A549 (cell line): ENCODE measurements around the gene EPHB4. TPM values are rescaled to one million over a fixed set of nuclear protein-coding genes. Genes with fewer than 3 reads are reported as not detected.

Source experiments
- ATAC-seq, 2 experiments: fragments of 200-7000 bp in 1 of 2; fragments of >200 bp in 1 of 2; cut with Nextera tagmentation in 1 of 2; cut with Tn5 transposase in 1 of 2; 3 replicates each; pipeline versions ENCODE4 v1.8.0 to v1.9.1; 2018 to 2020; ENCODE audit warnings: mild to moderate bottlenecking in 1 of 2, moderate library complexity in 1 of 2
- CTCF ChIA-PET: fragments of 300-600 bp; sonication (Branson Sonifier 250); formaldehyde crosslinking; extraction: SDS; loops from one replicate; lab custom pipeline; 2021; ENCODE audit warnings: antibody characterized with exemption, inconsistent platforms; lab: Yijun Ruan, JAX
- POLR2A ChIA-PET: fragments of 350-600 bp; formaldehyde crosslinking; extraction: SDS; loops from one replicate; lab custom pipeline; 2021; ENCODE audit warnings: antibody characterized with exemption, inconsistent platforms; lab: Yijun Ruan, JAX
- DNase-seq, 2 experiments: peaks; one replicate each; pipeline versions ENCODE4 v3.0.0 to v3.0.0-alpha.2; 2011 to 2016; ENCODE audit warnings: low read depth in 1 of 2, low spot score in 1 of 2
- FAIRE-seq: peaks from 2 replicates; lab custom pipeline; 2011; peaks lifted over from hg19 to GRCh38; lab: Jason Lieb, UNC
- H3K27ac ChIP-seq, 2 experiments: fragments of >200 bp; sonication (Bioruptor Twin); formaldehyde crosslinking; 3 replicates each; pipeline ENCODE4 v1.5.1; 2016 to 2017
- H3K4me1 ChIP-seq: fragments of >200 bp; sonication (Bioruptor Twin); formaldehyde crosslinking; 3 replicates; pipeline ENCODE4 v1.6.1; 2016
- H3K4me2 ChIP-seq: fragments of >200 bp; sonication (Bioruptor Twin); formaldehyde crosslinking; 3 replicates; pipeline ENCODE4 v1.6.1; 2016
- H3K4me3 ChIP-seq: fragments of >200 bp; sonication (Bioruptor Twin); formaldehyde crosslinking; 3 replicates; pipeline ENCODE4 v1.5.1; 2016
- H3K9me3 ChIP-seq: fragments of >200 bp; sonication (Bioruptor Twin); formaldehyde crosslinking; 3 replicates; pipeline ENCODE4 v1.6.1; 2016
- CHD4 ChIP-seq: fragments of 200-600 bp; sonication (generic); IDR thresholded peaks from 2 replicates; pipeline ENCODE4 v1.6.1; 2016; ENCODE audit warnings: antibody characterized with exemption, mild to moderate bottlenecking, borderline replicate concordance
- EP300 ChIP-seq, 2 experiments: fragments of >200 bp; sonication (Bioruptor Twin); formaldehyde crosslinking; IDR thresholded peaks; 2 replicates in 1 of 2; 3 replicates in 1 of 2; pipeline ENCODE4 v1.6.1; 2016 to 2017
- ESRRA ChIP-seq: fragments of 150-350 bp; IDR thresholded peaks from 2 replicates; pipeline ENCODE4 v1.6.1; 2014; ENCODE audit warnings: mild to moderate bottlenecking, low read length, borderline replicate concordance
- FOSL2 ChIP-seq, 2 experiments: fragments of 450-650 bp in 1 of 2; fragments of >200 bp in 1 of 2; sonication (Bioruptor Twin) in 1 of 2; formaldehyde crosslinking; IDR thresholded peaks; 2 replicates each; pipeline versions ENCODE4 v1.5.0 to v1.6.1; 2016 to 2020; ENCODE audit warnings: mild to moderate bottlenecking in 1 of 2, moderate library complexity in 1 of 2
- FOXS1 ChIP-seq: fragments of 250-450 bp; sonication (Bioruptor Pico); IDR thresholded peaks from 2 replicates; pipeline ENCODE4 v1.5.0; 2020; ENCODE audit warnings: mild to moderate bottlenecking, moderate library complexity
- HDAC2 ChIP-seq: fragments of 200-600 bp; sonication (generic); IDR thresholded peaks from 2 replicates; pipeline ENCODE4 v1.6.1; 2016
- HEYL ChIP-seq: fragments of 250-450 bp; sonication (Bioruptor Pico); IDR thresholded peaks from 2 replicates; pipeline ENCODE4 v1.8.0; 2021; ENCODE audit warnings: mild to moderate bottlenecking, moderate library complexity
- HOXA7 ChIP-seq: fragments of 250-450 bp; sonication (Bioruptor Pico); IDR thresholded peaks from 2 replicates; pipeline ENCODE4 v1.5.0; 2020; ENCODE audit warnings: mild to moderate bottlenecking, moderate library complexity
- HOXB13 ChIP-seq: fragments of 250-450 bp; sonication (Bioruptor Pico); IDR thresholded peaks from 2 replicates; pipeline ENCODE4 v1.5.0; 2020; ENCODE audit warnings: low read depth, mild to moderate bottlenecking, moderate library complexity
- JUN ChIP-seq, 2 experiments: fragments of >200 bp; sonication (Bioruptor Twin); formaldehyde crosslinking; IDR thresholded peaks; 2 replicates in 1 of 2; 3 replicates in 1 of 2; pipeline ENCODE4 v1.6.1; 2016 to 2017
- JUNB ChIP-seq: fragments of >200 bp; sonication (Bioruptor Twin); formaldehyde crosslinking; IDR thresholded peaks from 2 replicates; pipeline ENCODE4 v1.6.1; 2016
- KDM5A ChIP-seq: fragments of 200-600 bp; sonication (generic); IDR thresholded peaks from 2 replicates; pipeline ENCODE4 v1.6.1; 2016; ENCODE audit warnings: antibody characterized with exemption, mild to moderate bottlenecking
- MYC ChIP-seq: IDR thresholded peaks from 2 replicates; pipeline ENCODE4 v1.6.1; 2012; ENCODE audit warnings: mild to moderate bottlenecking, inconsistent platforms, low read length, improper control_type of control experiment, borderline replicate concordance
- NFE2L2 ChIP-seq: fragments of 150-350 bp; conservative IDR thresholded peaks from 2 replicates; pipeline ENCODE4 v1.6.1; 2014; ENCODE audit warnings: low read length
- NPAS2 ChIP-seq: fragments of 250-450 bp; sonication (Bioruptor Pico); IDR thresholded peaks from 2 replicates; pipeline ENCODE4 v1.8.0; 2022; ENCODE audit warnings: mild to moderate bottlenecking, moderate library complexity, borderline replicate concordance
- NR3C1 ChIP-seq: fragments of >200 bp; sonication (Bioruptor Twin); formaldehyde crosslinking; IDR thresholded peaks from 3 replicates; pipeline ENCODE4 v1.6.1; 2017
- PHF8 ChIP-seq: fragments of 200-600 bp; sonication (generic); IDR thresholded peaks from 2 replicates; pipeline ENCODE4 v1.6.1; 2016; ENCODE audit warnings: low read depth, mild to moderate bottlenecking, antibody characterized with exemption, moderate library complexity, borderline replicate concordance
- POLR2AphosphoS2 ChIP-seq: conservative IDR thresholded peaks from 2 replicates; pipeline ENCODE4 v1.6.1; 2012; ENCODE audit warnings: low read length, improper control_type of control experiment, inconsistent platforms
- TP53 ChIP-seq: fragments of 250-450 bp; sonication (Bioruptor Pico); IDR thresholded peaks from 2 replicates; pipeline ENCODE4 v1.5.0; 2021; ENCODE audit warnings: mild to moderate bottlenecking, moderate library complexity
- ZC3H11A ChIP-seq: fragments of 450-650 bp; IDR thresholded peaks from 2 replicates; pipeline ENCODE4 v1.6.1; 2014; ENCODE audit warnings: antibody characterized with exemption, mild to moderate bottlenecking
- ZFP36 ChIP-seq: fragments of 450-650 bp; IDR thresholded peaks from 2 replicates; pipeline ENCODE4 v1.6.1; 2014; ENCODE audit warnings: borderline replicate concordance; ENCODE audit not compliant: partially characterized antibody
- ZSCAN20 ChIP-seq: fragments of 250-450 bp; sonication (Bioruptor Pico); IDR thresholded peaks from 2 replicates; pipeline ENCODE4 v1.8.0; 2022; ENCODE audit warnings: mild to moderate bottlenecking, moderate library complexity
- WGBS: methylation state at CpG from one replicate; pipeline ENCODE4 v1.1.6; 2017; ENCODE audit errors: missing lambda C conversion rate; 5-methylcytosine and 5-hydroxymethylcytosine counted together
- polyA plus RNA-seq, 4 experiments: library from polyadenylated mRNA; depleted of rRNA in 3 of 4; stranded (reverse); fragments of >200 nt; fragmentation: RNase III in 1 of 4; extraction: RNeasy Plus Mini Kit Qiagen cat#74134 plus additional on column Dnase treatment in 1 of 4; gene quantifications; 2 replicates in 3 of 4; 3 replicates in 1 of 4; pipeline ENCODE4 v1.2.3, GENCODE V29; 2011 to 2017
- TF ChIP-seq, protein P1 (sequence below): fragments of >200 bp; sonication (Bioruptor Twin); formaldehyde crosslinking; IDR thresholded peaks from 2 replicates; pipeline ENCODE4 v1.6.1; 2016
- TF ChIP-seq, protein P2 (sequence below): fragments of 450-650 bp; IDR thresholded peaks from 2 replicates; pipeline ENCODE4 v1.6.1; 2014; ENCODE audit warnings: antibody characterized with exemption
- TF ChIP-seq, protein P3 (sequence below): fragments of 250-450 bp; sonication (Bioruptor Pico); IDR thresholded peaks from 2 replicates; pipeline ENCODE4 v1.5.0; 2021; ENCODE audit warnings: mild to moderate bottlenecking, moderate library complexity, borderline replicate concordance
- TF ChIP-seq, protein P4 (sequence below): IDR thresholded peaks from 2 replicates; pipeline ENCODE4 v1.6.1; 2012

Gene EPHB4
- polyA plus RNA-seq, 2 of the 4 experiments (the other 2 are of a cell fraction), result 30.4 to 40.5 TPM

DNA sequence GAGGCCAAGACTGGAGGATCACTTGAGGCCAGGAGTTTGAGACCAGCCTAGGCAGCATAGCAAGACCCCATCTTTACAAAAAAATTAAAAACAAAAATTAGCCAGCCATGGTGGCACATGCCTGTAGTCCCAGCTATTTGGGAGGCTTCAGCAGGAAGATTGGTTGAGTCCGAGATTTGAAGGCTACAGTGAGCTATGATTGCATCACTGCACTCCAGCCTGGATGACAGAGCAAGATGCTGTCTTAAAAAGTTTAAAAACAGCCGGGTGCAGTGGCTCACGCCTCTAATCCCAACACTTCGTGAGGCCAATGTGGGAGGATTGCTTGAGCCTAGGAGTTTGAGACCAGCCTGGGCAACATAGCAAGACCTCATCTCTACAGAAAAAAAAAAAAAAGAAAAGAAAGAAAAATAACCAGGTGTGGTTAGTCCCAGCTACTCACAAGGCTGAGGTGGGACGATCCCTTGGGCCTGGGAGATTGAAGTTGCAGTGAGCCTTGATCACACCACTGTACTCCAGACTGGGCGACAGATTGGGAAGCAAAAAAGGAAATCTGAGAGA is 49.2 kb downstream of the EPHB4 start:
- TF ChIP-seq ZC3H11A, result no peak
- no peak for TF ChIP-seq HEYL (CRISPR knock-in tag)
- TF ChIP-seq FOXS1 (CRISPR knock-in tag), result no peak
- no peak for TF ChIP-seq TP53 (CRISPR knock-in tag)
- TF ChIP-seq JUNB, result no peak
- TF ChIP-seq NFE2L2, result no peak
- TF ChIP-seq, protein P1, sequence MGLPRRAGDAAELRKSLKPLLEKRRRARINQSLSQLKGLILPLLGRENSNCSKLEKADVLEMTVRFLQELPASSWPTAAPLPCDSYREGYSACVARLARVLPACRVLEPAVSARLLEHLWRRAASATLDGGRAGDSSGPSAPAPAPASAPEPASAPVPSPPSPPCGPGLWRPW, result no peak
- no peak for TF ChIP-seq ZFP36
- TF ChIP-seq HDAC2, result no peak
- TF ChIP-seq HOXA7 (CRISPR knock-in tag), result no peak
- no peak for TF ChIP-seq MYC
- TF ChIP-seq, protein P2, sequence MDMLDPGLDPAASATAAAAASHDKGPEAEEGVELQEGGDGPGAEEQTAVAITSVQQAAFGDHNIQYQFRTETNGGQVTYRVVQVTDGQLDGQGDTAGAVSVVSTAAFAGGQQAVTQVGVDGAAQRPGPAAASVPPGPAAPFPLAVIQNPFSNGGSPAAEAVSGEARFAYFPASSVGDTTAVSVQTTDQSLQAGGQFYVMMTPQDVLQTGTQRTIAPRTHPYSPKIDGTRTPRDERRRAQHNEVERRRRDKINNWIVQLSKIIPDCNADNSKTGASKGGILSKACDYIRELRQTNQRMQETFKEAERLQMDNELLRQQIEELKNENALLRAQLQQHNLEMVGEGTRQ, result no peak
- no peak for TF ChIP-seq JUN (IDR thresholded peaks at IDR 0.05)
- no peak for TF ChIP-seq HOXB13 (CRISPR knock-in tag)
- TF ChIP-seq, protein P3, sequence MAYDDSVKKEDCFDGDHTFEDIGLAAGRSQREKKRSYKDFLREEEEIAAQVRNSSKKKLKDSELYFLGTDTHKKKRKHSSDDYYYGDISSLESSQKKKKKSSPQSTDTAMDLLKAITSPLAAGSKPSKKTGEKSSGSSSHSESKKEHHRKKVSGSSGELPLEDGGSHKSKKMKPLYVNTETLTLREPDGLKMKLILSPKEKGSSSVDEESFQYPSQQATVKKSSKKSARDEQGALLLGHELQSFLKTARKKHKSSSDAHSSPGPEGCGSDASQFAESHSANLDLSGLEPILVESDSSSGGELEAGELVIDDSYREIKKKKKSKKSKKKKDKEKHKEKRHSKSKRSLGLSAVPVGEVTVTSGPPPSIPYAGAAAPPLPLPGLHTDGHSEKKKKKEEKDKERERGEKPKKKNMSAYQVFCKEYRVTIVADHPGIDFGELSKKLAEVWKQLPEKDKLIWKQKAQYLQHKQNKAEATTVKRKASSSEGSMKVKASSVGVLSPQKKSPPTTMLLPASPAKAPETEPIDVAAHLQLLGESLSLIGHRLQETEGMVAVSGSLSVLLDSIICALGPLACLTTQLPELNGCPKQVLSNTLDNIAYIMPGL (CRISPR knock-in tag), result no peak
- TF ChIP-seq ESRRA, result no peak
- no peak for TF ChIP-seq KDM5A
- TF ChIP-seq, protein P4, sequence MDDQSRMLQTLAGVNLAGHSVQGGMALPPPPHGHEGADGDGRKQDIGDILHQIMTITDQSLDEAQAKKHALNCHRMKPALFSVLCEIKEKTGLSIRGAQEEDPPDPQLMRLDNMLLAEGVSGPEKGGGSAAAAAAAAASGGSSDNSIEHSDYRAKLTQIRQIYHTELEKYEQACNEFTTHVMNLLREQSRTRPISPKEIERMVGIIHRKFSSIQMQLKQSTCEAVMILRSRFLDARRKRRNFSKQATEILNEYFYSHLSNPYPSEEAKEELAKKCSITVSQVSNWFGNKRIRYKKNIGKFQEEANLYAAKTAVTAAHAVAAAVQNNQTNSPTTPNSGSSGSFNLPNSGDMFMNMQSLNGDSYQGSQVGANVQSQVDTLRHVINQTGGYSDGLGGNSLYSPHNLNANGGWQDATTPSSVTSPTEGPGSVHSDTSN, result no peak
- Histone ChIP-seq H3K4me3 (no peak overlapping the region), H3K4me2 (no peak overlapping the region), H3K27ac (no peak overlapping the region), H3K9me3 (no peaks in the 10 kb centered on the region), H3K4me1 (no peaks in the 10 kb centered on the region)
- no peak for FAIRE-seq
- 70% methylated on average over 6 of the region's 6 CpGs for WGBS
- no peak for DNase-seq
- POLR2A ChIA-PET, result interaction anchor here (1.7 kb wide), 1 partner anchor 49 kb away, joined by 6 read pairs; the partner anchor contains the start of gene EPHB4
- CTCF ChIA-PET, result interaction anchor here (0.6 to 1.8 kb wide), 3 partner anchors 11 to 192 kb away, joined by 4 to 6 read pairs (median 5); no protein-coding TSS in a partner anchor
- ATAC-seq, result no peak

DNA sequence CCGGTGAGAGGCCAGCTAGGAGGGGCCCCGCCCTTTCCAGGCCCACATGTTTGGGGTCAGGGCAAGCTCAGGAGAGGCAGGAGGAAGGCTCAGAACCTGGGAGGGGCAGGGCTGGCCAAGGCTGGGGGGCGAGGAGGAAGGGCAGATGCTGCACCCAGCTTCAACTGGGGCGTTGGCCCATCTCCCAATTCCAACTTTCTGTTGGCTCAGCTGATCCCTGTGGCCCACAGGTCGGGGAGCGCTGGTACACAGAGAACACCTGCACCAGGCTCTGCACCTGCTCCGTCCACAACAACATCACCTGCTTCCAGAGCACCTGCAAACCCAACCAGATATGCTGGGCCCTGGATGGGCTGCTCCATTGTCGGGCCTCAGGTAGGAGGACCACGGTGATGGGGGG is 53.8 kb downstream of the EPHB4 start:
- DNase-seq (no peak), FAIRE-seq (no peak)
- CTCF ChIA-PET, result interaction anchor here (0.5 to 2.0 kb wide), 4 partner anchors 25 to 79 kb away, joined by 3 to 9 read pairs (median 3); partner anchors contain the start of genes EPO and SLC12A9

More for the DNA sequence above, 53.8 kb downstream of the EPHB4 start:
- Histone ChIP-seq H3K9me3 (no peaks in the 10 kb centered on the region), H3K4me1 (no peaks in the 10 kb centered on the region), H3K27ac (no peak overlapping the region), H3K4me3 (no peak overlapping the region), H3K4me2 (no peak overlapping the region)
- POLR2A ChIA-PET, result no interaction called here
- no peak for ATAC-seq
- WGBS, result 55% methylated on average over 6 of the region's 9 CpGs
- TF ChIP-seq HEYL (CRISPR knock-in tag), result no peak
- TF ChIP-seq EP300 (IDR thresholded peaks at IDR 0.05), result no peak
- TF ChIP-seq FOSL2 (IDR thresholded peaks at IDR 0.05), result no peak
- no peak for TF ChIP-seq FOSL2 (CRISPR knock-in tag; IDR thresholded peaks at IDR 0.05)
- no peak for TF ChIP-seq NR3C1
- no peak for TF ChIP-seq HDAC2
- no peak for TF ChIP-seq ZFP36
- TF ChIP-seq NPAS2 (CRISPR knock-in tag), result no peak
- TF ChIP-seq MYC, result no peak
- TF ChIP-seq, protein P4, result no peak
- no peak for TF ChIP-seq NFE2L2
- no peak for TF ChIP-seq ZC3H11A
- TF ChIP-seq PHF8, result no peak
- TF ChIP-seq CHD4, result no peak
- TF ChIP-seq ZSCAN20 (CRISPR knock-in tag), result no peak
- no peak for TF ChIP-seq POLR2AphosphoS2
